Stimulated activated CD8-positive, alpha-beta memory T cell treated with anti-CD3 and anti-CD28 coated beads, Interleukin-15, amount 100 ng/mL, for 48 hours (primary cell): Measurements from ENCODE around the gene RGL2.

Experiments used
- DNase-seq, 2 donors: peaks; one replicate each; pipeline ENCODE4 v3.0.0-alpha.2; 2020; ENCODE audit warnings: low read depth in 2 of 2

Gene RGL2

DNA sequence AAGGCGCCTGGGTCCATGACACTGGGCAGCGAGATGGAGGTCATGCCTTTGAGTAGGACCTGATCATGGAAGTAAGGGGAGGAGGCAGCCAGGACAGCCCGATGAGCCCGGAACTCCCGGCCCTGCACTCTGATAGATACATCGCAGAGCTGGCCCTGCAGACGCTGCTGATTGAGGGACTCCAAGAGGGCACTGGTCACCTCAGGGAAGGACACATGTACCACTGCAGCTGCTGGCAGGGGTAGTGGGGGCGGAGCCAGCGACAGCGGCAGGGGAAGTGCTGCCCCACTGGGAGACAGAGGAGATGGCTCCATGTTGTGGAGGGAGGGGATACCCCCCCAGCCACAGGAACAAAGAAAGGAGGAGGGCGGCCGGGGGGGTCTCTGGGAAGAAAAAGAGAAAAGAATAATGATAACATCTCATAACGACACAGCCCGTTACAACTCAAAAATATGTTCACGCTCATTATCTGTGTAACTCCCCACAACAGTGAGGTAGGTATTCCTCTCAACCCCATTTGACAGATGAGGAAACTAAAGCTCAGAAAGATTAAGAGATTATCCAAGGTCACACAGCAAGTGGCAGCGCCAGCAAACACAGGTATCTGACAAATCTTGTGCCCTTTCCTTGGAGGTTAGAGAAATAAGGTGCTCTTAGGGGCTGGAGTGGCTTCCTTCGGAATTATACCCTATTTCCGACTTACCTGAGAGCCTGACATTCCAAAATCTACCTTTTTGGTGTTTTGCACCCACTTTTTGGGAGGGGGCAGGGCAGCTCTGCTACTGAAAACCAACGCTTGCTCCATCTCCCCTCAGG lies 18.1 kb upstream of the RGL2 start:
- no peak for DNase-seq

DNA sequence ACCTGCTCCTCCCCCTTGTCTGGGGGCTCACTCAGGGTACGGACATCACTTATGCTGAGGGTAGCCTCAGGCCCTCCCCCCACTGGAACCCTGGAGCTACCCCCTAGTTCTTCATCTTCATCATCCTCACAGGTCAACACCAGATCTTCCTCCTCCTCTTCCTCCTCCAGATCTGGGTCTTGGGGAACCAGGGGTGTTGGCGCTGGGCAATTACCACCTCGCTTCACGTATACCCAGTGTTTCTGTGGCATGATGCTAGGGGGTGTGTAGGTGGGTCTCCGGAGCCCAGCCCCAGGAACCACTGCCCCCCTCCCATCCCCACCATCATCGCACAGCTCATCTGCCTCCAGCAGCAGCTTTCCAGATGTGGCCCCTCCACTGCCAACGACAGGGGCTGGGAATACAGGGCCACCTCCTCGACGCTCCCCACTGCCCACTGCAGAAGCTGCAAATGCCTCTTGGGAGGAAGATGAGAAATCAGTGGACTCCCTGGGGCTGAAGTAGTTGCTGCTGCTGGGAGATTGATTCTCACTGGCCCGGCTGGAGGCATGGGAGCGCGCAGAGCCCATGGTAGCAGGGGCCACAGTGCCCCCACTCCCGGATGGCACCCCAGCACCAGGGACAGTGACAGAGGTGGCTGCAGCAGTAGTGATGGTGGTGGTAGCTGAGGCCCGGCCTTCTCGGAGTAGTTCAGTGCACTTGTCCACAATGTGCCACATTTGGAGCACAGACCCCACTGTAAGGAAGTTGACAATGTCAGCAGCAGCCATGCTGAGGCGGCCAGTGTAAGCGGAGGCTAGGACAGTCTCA lies 17.3 kb upstream of the RGL2 start:
- DNase-seq, result no peak

GRCh38 chr6:33314943-33315792 lies 16.4 kb upstream of the RGL2 start:
- no peak for DNase-seq

DNA sequence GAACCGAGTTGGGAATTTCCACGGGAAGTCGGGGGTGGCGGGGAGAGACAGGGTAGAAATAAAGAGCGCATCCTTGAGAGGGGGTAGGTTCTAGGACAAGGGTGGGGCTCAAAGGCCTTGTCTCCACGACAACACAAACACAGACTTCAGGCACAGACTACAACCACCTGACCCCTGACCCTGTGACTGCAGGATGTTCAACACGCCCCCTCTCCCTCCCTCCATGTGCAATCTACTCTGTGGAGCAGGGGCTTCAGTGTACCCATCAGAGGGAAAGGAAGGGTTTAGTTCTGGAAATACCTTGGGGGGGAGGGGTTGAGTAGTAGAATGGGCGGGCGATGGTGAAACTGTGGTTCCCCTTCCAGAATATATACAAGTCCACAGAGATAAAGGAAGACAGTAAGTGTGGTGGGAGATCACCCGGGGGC lies 15.8 kb upstream of the RGL2 start:
- peak; percentile 43 to 53 for DNase-seq

- peak; percentile 81 to 87 for DNase-seq
Observed at GRCh38 chr6:33313709-33314514, 15.2 kb upstream of the RGL2 start, which contains the start of gene TAPBP. Gene TAPBP (minus strand): TSS chr6:33314078. CDS start chr6:33314041, 37 bp downstream.

- peak in 1 of 2 donors; percentile 38 for DNase-seq
Observed at GRCh38 chr6:33313105-33313708, 14.5 kb upstream of the RGL2 start.

DNA sequence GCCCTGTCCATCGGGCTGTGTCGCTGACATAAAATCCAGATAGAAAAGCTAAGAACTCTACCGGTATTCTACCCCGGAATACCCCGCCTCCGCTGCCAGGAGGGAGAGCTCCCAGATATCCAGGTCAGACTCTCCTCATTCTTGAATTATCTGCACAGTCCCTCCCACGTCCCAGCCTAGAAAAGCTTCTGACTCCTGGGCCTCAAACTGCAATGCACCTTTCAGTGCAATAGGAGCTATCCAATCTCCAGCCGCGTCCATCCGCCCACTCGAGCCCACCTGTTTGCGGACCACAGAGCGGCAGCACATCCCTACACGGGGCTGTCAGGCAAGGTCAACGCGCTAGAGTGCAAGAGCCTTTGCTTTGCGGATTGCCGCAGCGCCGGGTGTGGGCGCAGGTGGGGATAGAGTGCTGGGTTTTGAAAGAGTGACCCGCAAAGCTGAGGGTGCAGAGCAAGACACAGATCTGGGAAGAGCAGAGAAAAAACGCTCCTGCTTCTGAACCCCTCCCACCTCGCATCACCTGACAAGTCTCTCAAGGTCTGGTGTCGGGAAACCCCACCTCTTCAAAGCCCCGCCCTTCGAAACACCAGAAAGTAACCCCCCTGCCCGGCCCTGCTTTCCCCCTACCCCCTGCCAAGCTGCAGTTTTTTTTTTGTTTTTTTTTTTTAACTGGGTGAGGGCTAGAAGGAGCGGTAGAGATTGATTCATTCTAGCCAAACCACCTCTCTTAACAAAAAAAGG lies 13.8 kb upstream of the RGL2 start:
- peak in 1 of 2 donors; percentile 66 for DNase-seq

GRCh38 chr6:33306356-33306755 lies 7.6 kb upstream of the RGL2 start:
- DNase-seq, result no peak

GRCh38 chr6:33305052-33305451 lies 6.3 kb upstream of the RGL2 start:
- DNase-seq, result no peak

DNA sequence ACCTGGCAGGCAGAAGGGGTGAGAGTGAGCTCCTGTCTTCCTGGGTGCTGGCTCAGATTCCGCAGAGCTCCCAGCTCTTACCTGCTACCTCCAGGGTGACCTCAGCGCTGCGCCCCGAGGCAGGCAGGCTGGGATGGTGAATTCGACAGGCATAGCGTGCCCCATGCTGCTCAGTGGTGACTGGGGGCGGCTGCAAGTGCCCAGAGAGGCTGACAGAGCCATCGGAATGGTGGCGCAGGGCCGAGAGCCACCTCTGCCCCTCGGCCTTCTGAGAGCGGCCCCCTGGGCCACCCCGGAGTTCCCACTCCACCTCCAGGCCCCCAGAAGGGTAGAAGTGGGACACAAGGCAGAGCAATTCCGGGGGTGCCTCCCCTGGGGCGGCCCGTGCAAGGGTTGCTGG lies 5.5 kb upstream of the RGL2 start:
- DNase-seq, result no peak

- DNase-seq, result no peak
Observed at GRCh38 chr6:33301877-33302276, 3.1 kb upstream of the RGL2 start.

- peak; percentile 91 to 93 for DNase-seq
Observed at GRCh38 chr6:33299237-33299944, 649 bp upstream of the RGL2 start.

- DNase-seq, result peak in 1 of 2 donors; percentile 47
Observed at GRCh38 chr6:33297956-33298772, 578 bp downstream of the RGL2 start.

DNA sequence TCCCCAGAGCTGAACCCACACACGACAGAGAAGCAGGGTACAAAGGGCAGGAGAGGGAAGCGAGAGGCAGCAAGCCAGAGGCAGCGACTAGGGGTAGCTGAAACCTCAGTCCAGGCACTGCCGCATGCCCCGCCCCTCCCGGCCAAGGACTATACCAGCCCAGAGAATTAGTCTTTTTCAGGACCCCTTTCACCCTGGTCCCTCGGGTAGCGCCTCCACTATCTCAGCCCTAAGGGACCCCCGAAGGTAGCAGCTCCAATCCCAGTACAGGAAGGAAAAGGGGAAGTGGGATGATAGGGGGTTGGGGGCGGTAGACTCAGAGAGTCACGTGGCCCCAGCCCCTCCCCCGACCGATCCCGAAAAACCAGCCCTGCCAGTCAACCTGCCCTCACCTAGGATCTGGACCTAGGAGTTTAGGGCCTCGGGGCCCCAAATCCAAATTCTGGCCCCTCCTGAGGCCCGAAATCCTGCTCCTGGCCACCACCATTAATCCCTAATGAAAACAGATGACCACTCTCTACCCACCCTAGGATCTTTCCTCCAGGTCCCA lies 1.3 kb downstream of the RGL2 start:
- no peak for DNase-seq

DNA sequence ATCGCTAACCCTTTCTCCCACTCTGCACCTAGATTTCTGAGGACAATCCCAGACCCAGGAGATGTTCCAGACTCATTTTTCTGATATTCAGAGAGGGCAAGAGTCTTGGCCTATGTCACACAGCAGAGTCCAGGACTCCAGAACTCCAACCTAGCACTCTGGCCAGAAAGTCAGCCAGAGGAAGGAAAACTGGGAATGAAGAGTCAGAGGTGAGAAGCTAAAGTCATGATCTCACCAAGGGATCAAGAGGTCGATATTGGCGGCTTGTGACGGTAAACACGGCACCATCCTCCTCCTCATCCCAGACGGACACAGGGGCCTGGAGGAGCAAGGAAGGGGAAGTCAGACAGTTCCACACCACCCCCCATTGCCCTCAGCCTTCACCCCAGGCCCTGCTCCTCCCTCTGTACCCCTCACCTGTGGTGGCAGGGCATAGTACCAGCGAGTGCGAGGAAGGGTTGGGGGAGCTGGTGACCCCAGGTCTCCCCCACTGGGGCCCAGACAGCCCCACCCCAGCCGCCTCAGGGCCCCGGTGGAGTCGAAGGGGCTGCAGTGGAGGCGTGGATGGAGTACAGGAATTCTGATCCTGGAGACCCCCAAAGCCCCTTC lies 1.8 kb downstream of the RGL2 start:
- no peak for DNase-seq

DNA sequence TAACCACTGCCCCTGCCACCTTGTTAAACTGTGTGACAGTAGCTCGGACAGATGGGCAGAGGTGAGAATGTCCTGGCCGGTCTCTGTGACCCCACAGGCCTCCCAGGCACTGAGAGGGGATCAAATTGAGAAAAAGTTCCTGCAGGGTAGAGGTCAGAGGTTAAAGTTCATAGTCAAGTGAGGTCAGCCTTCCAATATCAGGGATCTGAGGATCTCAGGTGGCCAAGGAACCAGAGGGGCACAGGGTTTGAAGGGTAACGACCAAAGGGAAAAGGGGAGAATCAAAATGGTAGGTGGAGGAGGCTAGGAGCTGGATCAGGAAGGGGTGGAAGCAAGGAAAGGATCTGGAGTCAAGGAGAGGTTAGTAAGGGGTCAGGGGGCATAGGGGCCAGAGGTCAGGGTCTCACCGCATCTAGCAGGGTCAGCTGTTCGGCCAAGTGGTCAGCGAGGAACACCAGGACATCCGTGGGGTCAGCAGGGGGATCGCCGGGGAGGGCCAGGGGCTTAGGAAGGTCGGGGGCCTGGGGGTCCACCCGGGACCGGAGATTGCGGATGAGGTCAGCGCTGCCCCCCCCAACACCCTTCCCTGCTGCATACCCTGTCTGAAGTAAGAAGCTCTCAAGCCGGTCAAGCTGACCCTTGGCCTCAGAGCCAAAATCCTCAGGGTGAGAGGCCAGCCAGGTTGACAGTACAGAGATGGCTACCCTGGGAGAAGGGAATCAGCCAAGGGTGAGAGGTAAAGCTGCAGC lies 2.9 kb downstream of the RGL2 start:
- no peak for DNase-seq
